ENCODE measurements around the gene GSX2. TPM values are rescaled to one million over a fixed set of nuclear protein-coding genes. Genes with fewer than 3 reads are reported as not detected.

The GSX2 gene
- total RNA-seq, 2 experiments from 2014 or later = not detected

DNA sequence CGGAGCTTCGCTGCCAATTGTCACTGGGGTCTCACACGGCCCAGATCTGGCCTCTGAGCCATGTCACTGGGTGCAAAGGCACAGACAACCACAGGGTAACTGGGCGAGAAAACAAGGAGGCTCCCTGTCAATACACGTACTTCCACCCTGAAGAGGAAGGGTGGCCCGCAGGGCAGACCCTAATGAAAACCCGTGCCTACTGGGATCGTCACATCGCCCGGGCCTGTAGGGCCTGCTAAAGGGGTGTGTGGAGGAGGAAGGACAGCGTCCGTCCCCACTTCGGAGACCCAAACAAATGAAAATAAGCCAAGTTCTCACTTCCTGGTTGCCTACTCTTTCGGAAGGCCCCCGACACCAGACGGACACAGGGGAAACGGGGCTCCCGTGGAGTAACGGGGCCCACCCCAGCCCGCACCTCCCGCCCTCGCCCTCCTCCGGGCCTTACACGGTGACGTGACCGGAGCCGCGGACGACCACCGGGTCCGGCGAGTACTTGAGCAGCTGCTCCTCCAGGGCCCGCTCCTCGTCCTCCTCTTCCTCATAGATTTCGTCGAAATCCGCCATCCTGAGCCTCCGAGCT is 36.1 kb upstream of the GSX2 start:
- Mint-ChIP-seq H3K27me3 (no peaks in the 10 kb centered on the region), H3K27ac (peak overlapping the region; percentile 95), H3K36me3 (peaks cover 2% of the 10 kb centered on the region), H3K9me3 (no peaks in the 10 kb centered on the region), H3K4me3 (peak overlapping the region; percentile 92), H3K4me1 (ENCODE audit: low read depth) (peaks cover 41% of the 10 kb centered on the region)
- CTCF ChIA-PET = interaction anchor here (1.4 to 1.6 kb wide), 2 partner anchors 134 to 170 kb away, joined by 3 to 4 read pairs; no protein-coding TSS in a partner anchor
- peak; percentile 43 for DNase-seq
- intact Hi-C loops (cut with micrococcal nuclease) = loop anchor here (1.0 to 10.0 kb wide), 7 partner anchors 23 to 1422 kb away; partner anchors contain the start of gene SCFD2
- POLR2A ChIA-PET = interaction anchor here (0.6 to 1.9 kb wide), 3 partner anchors 10 to 52 kb away, joined by 3 to 6 read pairs (median 6); no protein-coding TSS in a partner anchor

DNA sequence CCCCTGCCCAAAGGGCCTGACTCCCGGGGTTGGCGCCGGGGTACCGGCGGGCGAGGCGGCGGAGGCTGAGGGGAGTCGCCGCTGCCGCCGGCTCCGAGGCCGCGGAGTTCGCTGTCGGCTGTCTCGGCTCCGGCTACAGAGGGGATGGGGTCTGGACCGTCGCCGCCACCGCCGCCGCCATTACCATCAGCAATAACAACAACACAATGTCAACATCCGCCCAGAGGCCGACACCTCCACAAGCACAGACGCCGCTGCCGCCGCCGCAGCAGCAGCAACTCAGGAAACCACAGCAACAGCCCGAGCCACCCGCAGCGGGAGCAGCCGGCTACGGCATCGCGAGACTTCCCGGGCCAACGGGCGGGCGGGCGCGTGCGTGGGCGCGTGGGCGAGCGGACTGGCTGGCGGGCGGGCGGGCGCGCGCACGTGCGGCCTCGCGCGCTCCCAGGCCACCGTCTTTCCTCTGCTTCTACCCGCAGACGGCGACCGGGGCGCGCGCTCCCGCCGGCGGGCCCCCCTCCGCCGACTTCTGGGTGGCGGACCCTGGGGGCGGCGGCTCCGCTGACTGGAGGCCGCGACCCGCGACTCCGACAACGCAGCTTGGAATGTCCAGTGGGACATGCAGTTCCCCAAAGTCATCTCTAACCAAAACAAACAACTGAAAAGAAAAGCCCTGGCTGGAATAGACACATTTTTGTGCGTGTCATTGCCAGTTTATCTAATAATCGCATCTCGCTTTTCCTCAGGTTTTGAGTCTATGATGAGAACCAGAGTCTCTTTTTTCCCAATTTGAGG is 35.4 kb upstream of the GSX2 start, which contains the start of gene CHIC2:
Gene CHIC2, minus strand, starts transcription at position 289 of the 795 bp plus-strand sequence. CDS start 305 bp downstream, outside the sequence.
- intact Hi-C loops (cut with micrococcal nuclease) = loop anchor here (2.0 to 10.0 kb wide), 5 partner anchors 28 to 1422 kb away; partner anchors contain the start of gene SCFD2
- CTCF ChIA-PET = interaction anchor here (1.4 kb wide), 1 partner anchor 169 kb away, joined by 3 read pairs; no protein-coding TSS in a partner anchor
- H3K4me1 Mint-ChIP-seq (ENCODE audit: low read depth) = peaks cover 38% of the 10 kb centered on the region

DNA sequence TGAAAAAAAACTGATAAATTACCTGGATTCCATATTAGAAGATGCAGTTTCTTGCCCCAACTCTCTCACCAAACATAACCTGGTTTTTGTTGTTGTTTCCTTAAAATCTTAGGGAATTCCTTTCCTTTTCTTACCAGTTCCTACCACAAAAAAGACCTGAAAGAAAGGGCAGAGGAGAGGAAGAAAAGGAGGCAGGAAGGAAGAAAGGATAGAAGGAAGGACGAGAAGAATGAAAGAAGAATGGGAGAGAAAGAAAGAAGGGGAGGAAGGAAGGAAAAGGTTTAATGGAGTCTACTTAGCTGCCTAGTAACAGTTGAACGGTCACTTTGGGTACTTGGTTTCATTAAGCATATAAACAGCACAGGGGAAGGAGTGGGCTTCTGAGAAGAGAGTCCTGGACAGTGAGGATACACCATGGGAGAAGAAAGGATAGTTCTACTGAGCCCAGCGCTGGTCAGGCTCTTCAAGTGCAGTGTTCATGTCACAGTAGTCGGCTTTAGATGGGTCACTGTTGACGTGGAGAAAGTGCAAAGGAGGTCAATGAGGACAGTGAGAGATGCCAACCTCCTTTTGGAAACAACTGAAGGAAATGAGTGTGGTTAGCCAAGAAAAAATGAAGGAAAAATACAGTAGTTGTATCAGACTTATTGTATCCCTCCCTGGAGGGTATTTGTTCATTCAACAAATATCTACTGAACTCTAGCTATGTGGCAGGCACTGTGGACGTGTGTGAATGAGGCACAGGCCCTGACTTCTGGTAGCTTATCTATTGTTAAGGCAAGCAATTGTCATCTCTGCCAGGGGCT is 34.5 kb upstream of the GSX2 start:
- peaks cover 28% of the 10 kb centered on the region for H3K4me1 Mint-ChIP-seq (ENCODE audit: low read depth)
- H3K27ac Mint-ChIP-seq = peak overlapping the region; percentile 76
- H3K4me3 Mint-ChIP-seq = peak overlapping the region; percentile 73
- no peak for DNase-seq
- H3K36me3 Mint-ChIP-seq = no peaks in the 10 kb centered on the region
- intact Hi-C loops (cut with micrococcal nuclease) = loop anchor here (2.0 to 10.0 kb wide), 2 partner anchors 27 to 631 kb away; no protein-coding TSS in a partner anchor
- CTCF ChIA-PET = interaction anchor here (0.6 kb wide), 1 partner anchor 906 kb away, joined by 5 read pairs; no protein-coding TSS in a partner anchor
- H3K27me3 Mint-ChIP-seq = no peaks in the 10 kb centered on the region
- H3K9me3 Mint-ChIP-seq = no peaks in the 10 kb centered on the region
- POLR2A ChIA-PET = no interaction called here

More for the DNA sequence above, 35.4 kb upstream of the GSX2 start, which contains the start of gene CHIC2:
- H3K27ac Mint-ChIP-seq = peak within 1 kb of the TSS; percentile 95
- POLR2A ChIA-PET = interaction anchor here (0.6 to 1.9 kb wide), 2 partner anchors 29 to 53 kb away, joined by 6 read pairs; no protein-coding TSS in a partner anchor
- peak; percentile 97 for DNase-seq
- H3K27me3 Mint-ChIP-seq = no peaks in the 10 kb centered on the region
- H3K9me3 Mint-ChIP-seq = no peaks in the 10 kb centered on the region
- H3K4me3 Mint-ChIP-seq = peak within 1 kb of the TSS; percentile 92
- H3K36me3 Mint-ChIP-seq = peaks cover 2% of the 10 kb centered on the region

DNA sequence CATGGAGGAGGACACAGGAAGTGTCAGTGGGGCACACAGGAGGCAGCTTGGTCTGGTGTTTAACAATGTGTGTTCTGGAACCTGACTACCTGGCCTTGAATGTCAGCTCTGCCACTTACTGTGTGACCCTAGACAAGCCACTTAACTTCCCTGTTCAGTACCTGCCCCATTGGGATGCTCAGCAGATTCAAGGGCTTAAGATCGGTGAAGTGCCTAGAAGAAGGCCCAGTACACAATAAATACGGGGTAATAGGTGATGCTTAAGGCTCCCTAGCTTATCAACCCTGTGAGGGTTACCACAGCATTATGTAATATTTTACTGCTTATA is 33.9 kb upstream of the GSX2 start:
- Mint-ChIP-seq H3K9me3 (no peaks in the 10 kb centered on the region), H3K4me3 (no peak overlapping the region), H3K27me3 (no peaks in the 10 kb centered on the region), H3K36me3 (no peaks in the 10 kb centered on the region), H3K4me1 (ENCODE audit: low read depth) (peaks cover 23% of the 10 kb centered on the region), H3K27ac (no peak overlapping the region)
- no peak for DNase-seq
- CTCF ChIA-PET = interaction anchor here (0.6 to 0.9 kb wide), 2 partner anchors 25 to 905 kb away, joined by 4 to 5 read pairs; no protein-coding TSS in a partner anchor
- intact Hi-C loops (cut with micrococcal nuclease) = loop anchor here (10.0 kb wide), 1 partner anchor 631 kb away; no protein-coding TSS in a partner anchor
- POLR2A ChIA-PET = no interaction called here

DNA sequence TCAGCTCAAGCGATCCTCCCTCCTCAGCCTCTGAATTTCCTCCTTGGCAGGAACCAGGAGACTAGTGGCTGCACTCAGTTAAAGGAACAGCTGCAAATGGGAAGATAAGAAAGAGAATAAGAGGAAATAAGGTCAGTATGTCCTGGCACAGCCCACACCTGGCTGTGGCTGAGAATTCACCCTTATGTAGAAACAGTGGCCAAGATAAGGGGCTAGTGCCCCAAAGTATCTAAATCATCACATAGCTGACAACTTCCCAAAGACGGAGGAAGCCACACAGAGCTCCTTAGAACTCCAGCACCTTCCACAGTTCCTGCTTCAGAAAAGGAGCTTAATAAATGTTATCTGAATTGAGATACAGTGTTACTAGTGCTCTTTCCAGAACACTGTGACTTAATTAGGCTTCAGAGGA is 33.2 kb upstream of the GSX2 start:
- Mint-ChIP-seq H3K4me1 (ENCODE audit: low read depth) (peaks cover 16% of the 10 kb centered on the region), H3K4me3 (no peak overlapping the region), H3K27ac (no peak overlapping the region), H3K27me3 (no peaks in the 10 kb centered on the region), H3K36me3 (no peaks in the 10 kb centered on the region), H3K9me3 (no peaks in the 10 kb centered on the region)
- CTCF ChIA-PET = interaction anchor here (0.9 kb wide), 1 partner anchor 24 kb away, joined by 4 read pairs; no protein-coding TSS in a partner anchor
- intact Hi-C loops (cut with micrococcal nuclease) = loop anchor here (10.0 kb wide), 1 partner anchor 632 kb away; no protein-coding TSS in a partner anchor
- POLR2A ChIA-PET = no interaction called here
- DNase-seq = no peak

DNA sequence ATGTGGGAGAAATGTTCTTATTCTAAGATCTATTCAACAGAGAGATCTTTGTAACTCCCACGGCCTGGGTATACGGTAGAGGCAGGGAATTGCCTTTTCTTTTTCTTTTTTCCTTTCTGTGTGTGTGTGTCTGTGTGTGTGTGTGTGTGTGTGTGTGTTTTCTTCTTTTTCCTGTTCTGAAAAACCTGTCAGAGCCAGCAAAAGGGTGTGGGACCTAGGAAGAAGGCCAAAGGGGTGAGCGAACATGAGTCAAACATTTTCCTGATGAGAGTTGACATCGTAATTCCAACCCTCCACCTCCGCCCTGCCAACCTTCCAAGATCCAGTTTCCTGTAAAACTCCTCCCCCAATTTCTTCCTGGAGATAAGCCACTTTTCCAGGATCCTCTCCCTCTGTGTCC is 32.8 kb upstream of the GSX2 start:
- ChIA-PET CTCF (no interaction called here), POLR2A (no interaction called here)
- Mint-ChIP-seq H3K36me3 (no peaks in the 10 kb centered on the region), H3K4me1 (ENCODE audit: low read depth) (peaks cover 12% of the 10 kb centered on the region), H3K4me3 (no peak overlapping the region), H3K9me3 (no peaks in the 10 kb centered on the region), H3K27me3 (no peaks in the 10 kb centered on the region), H3K27ac (no peak overlapping the region)
- no peak for DNase-seq
- intact Hi-C loops (cut with micrococcal nuclease) = loop anchor here (10.0 kb wide), 1 partner anchor 632 kb away; no protein-coding TSS in a partner anchor

DNA sequence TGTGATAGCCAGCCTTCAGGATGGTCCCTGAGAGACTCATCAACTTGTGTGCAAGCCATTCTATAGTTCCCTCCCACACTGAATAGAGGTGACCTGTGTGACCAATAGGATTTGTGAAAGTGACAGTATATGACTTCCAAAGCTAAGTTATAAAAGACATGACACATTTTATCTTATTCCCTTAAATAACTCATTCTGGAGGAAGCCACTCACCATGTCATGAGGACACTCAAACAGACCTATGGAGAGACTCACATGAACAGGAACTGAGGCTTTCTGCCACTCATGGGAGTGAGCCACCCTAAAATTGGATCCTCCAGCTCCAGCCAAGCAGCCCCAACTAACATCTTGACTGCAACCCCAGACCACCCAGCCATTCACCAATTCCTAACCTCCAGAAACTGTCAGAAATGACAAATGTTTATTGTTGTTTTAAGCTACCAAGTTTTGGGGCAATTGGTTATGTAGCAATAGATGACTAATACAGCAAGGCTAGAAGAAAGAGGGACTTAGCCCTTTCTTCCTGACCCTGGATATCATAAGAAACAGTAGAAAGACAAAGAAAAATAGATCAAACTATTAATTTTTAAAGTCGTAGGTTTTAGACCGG is 26.6 kb upstream of the GSX2 start:
- Mint-ChIP-seq H3K4me1 (ENCODE audit: low read depth) (no peaks in the 10 kb centered on the region), H3K36me3 (no peaks in the 10 kb centered on the region), H3K4me3 (no peak overlapping the region), H3K27me3 (peaks cover 15% of the 10 kb centered on the region), H3K9me3 (no peaks in the 10 kb centered on the region), H3K27ac (no peak overlapping the region)
- POLR2A ChIA-PET = interaction anchor here (0.6 kb wide), 1 partner anchor 16 kb away, joined by 4 read pairs; no protein-coding TSS in a partner anchor
- CTCF ChIA-PET = no interaction called here
- no peak for DNase-seq
- intact Hi-C loops (cut with micrococcal nuclease) = no loop called here

DNA sequence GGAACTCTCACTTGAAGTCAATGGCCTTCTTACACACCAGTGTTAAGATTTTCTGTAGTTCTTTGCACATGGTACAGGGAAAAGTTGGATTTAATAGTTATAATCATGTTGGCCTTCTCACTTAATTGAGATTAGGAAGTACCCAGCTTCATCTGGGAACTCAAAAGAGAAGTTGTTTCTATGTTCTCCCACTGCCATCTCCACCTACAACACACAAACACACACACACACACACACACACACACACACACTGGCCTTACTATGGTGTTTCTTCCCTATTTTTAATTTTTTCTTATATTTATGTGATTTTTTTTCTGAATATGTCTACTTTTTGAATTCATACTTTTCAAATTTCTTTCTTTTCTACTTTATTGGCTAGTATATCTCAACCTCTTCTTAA is 25.6 kb upstream of the GSX2 start:
- ChIA-PET CTCF (no interaction called here), POLR2A (no interaction called here)
- no peak overlapping the region for H3K4me3 Mint-ChIP-seq
- H3K4me1 Mint-ChIP-seq (ENCODE audit: low read depth) = no peaks in the 10 kb centered on the region
- no peaks in the 10 kb centered on the region for H3K36me3 Mint-ChIP-seq
- no peak overlapping the region for H3K27ac Mint-ChIP-seq
- intact Hi-C loops (cut with micrococcal nuclease) = no loop called here
- H3K27me3 Mint-ChIP-seq = peaks cover 15% of the 10 kb centered on the region
- no peaks in the 10 kb centered on the region for H3K9me3 Mint-ChIP-seq
- DNase-seq = no peak

DNA sequence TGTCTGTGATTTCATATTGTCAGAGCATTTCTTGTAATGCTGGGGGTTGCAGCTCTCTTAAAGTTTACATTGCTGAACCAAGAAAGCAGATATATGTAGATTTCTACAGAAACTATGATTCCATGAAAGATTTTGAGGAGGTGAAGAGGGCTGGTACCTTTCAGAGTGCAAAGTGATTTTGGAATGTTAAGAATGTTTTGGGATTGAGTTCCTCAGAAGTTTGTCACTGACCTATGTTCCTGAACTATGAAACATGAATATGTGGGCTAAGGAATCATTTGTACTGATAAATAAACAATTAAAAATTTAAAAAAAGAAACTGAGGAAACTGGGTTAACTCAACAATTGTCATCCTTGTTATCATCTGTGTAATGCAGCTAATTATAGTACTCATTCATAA is 23.3 kb upstream of the GSX2 start:
- no peaks in the 10 kb centered on the region for H3K9me3 Mint-ChIP-seq
- ChIA-PET CTCF (no interaction called here), POLR2A (no interaction called here)
- no peak for DNase-seq
- no peak overlapping the region for H3K4me3 Mint-ChIP-seq
- no peaks in the 10 kb centered on the region for H3K36me3 Mint-ChIP-seq
- no peaks in the 10 kb centered on the region for H3K4me1 Mint-ChIP-seq (ENCODE audit: low read depth)
- intact Hi-C loops (cut with micrococcal nuclease) = no loop called here
- H3K27ac Mint-ChIP-seq = no peak overlapping the region
- peaks cover 15% of the 10 kb centered on the region for H3K27me3 Mint-ChIP-seq

DNA sequence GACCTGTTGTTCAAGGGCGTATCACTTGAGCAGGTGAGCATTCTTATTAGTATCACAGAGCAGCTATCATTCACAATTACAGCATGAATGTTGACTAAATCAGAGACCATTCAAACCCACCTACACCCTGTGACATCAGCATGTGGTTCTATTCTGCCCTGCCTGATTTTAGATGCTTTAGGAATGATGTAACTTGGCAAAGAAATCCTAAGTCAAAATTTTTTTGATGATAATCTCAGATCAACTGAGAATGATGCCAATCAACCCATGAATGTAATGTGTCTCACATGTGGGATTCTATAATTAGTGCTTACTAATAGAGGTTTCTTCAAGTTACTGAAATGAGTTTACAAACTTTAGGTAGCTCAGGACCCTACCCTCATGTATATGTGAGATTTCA is 22.2 kb upstream of the GSX2 start:
- no peak overlapping the region for H3K27ac Mint-ChIP-seq
- no peaks in the 10 kb centered on the region for H3K9me3 Mint-ChIP-seq
- H3K27me3 Mint-ChIP-seq = peaks cover 12% of the 10 kb centered on the region
- no peak overlapping the region for H3K4me3 Mint-ChIP-seq
- H3K4me1 Mint-ChIP-seq (ENCODE audit: low read depth) = no peaks in the 10 kb centered on the region
- no peaks in the 10 kb centered on the region for H3K36me3 Mint-ChIP-seq
- CTCF ChIA-PET = interaction anchor here (1.9 kb wide), 1 partner anchor 148 kb away, joined by 5 read pairs; no protein-coding TSS in a partner anchor
- POLR2A ChIA-PET = no interaction called here
- intact Hi-C loops (cut with micrococcal nuclease) = no loop called here
- DNase-seq = no peak

DNA sequence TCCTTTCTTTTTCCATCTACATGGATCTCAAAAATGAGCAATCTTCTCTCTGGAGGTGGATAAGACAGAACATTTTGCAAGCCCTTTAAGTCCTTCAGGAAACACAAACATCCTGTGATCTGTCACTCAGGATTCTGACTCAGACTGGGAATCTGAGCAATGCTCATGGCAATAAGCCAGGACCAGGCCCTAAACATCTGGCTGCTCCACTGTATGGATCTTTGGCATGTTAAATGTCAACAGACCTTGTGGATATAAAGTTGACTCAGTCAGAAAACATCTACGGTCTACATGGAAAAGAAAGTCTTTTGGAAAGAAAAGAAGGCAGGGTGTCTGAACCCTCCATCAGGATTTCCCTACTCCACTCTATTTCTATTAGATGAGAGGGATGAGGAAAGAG is 17.8 kb upstream of the GSX2 start:
- no peaks in the 10 kb centered on the region for H3K4me1 Mint-ChIP-seq (ENCODE audit: low read depth)
- H3K36me3 Mint-ChIP-seq = no peaks in the 10 kb centered on the region
- no peak overlapping the region for H3K4me3 Mint-ChIP-seq
- H3K27ac Mint-ChIP-seq = no peak overlapping the region
- ChIA-PET CTCF (no interaction called here), POLR2A (no interaction called here)
- intact Hi-C loops (cut with micrococcal nuclease) = no loop called here
- H3K9me3 Mint-ChIP-seq = no peaks in the 10 kb centered on the region
- peaks cover 12% of the 10 kb centered on the region for H3K27me3 Mint-ChIP-seq
- no peak for DNase-seq

Measured in activated CD4-positive, alpha-beta memory T cell treated with anti-CD3 and anti-CD28 coated beads for 36 hours (primary cell).